ENCODE measurements around the gene BCAS3.

- TF ChIP-seq CTCF (IDR thresholded peaks at IDR 0.05) (no peak), POLR2A (IDR thresholded peaks at IDR 0.05) (no peak), EP300 (IDR thresholded peaks at IDR 0.05) (no peak)
These were observed 663.0 kb downstream of the BCAS3 start for GRCh38 chr17:61340431-61341209.

All from ovary (tissue), 3 donors.